K562 (cell line): Measurements from ENCODE around the gene ATOH1. TPM values are rescaled to one million over a fixed set of nuclear protein-coding genes. Genes with fewer than 3 reads are reported as not detected.

Source experiments
- NFIC ChIP-seq: fragments of 450-650 bp; IDR thresholded peaks from 2 replicates; pipeline ENCODE4 v1.6.1; 2017; ENCODE audit warnings: mild to moderate bottlenecking, inconsistent platforms
- polyA plus RNA-seq, 8 experiments: library from polyadenylated mRNA; depleted of rRNA in 4 of 8; stranded (reverse) in 5 of 8; unstranded in 3 of 8; fragments of >200 nt; fragmentation: Nextera tagmentation in 2 of 8; fragmentation: Illumina TruSeq in 1 of 8; extraction: Ambion mirVana in 2 of 8; extraction: Trizol in 1 of 8; gene quantifications; 2 replicates each; pipeline versions ENCODE4 v1.2.1 to v1.2.3, GENCODE V29; 2011 to 2014; ENCODE audit warnings: inconsistent platforms in 1 of 8, missing spikeins in 1 of 8
- total RNA-seq, 7 experiments: library from RNA; depleted of rRNA in 6 of 7; stranded (reverse); fragments of >200 nt in 6 of 7; fragmentation: Illumina TruSeq in 2 of 7; extraction: Trizol in 2 of 7; gene quantifications; 2 replicates each; pipeline versions ENCODE4 v1.2.1 to v1.2.3, GENCODE V29; 2011 to 2021; ENCODE audit warnings: low replicate concordance in 1 of 7
- TF ChIP-seq, protein P1 (sequence below), 2 experiments: fragments of 450-650 bp in 1 of 2; sonication (generic) in 1 of 2; formaldehyde crosslinking in 1 of 2; IDR thresholded peaks; 2 replicates each; pipeline versions ENCODE4 v1.7.1 to v1.9.0; 2016 to 2022; ENCODE audit warnings: inconsistent platforms in 1 of 2, mild to moderate bottlenecking in 1 of 2, missing genetic modification reagents in 1 of 2

Gene ATOH1
- total and polyA plus RNA-seq, 9 of the 15 experiments (the other 6 are each of a cell fraction or from before 2014, with no cell fraction given): not detected

- TF ChIP-seq, protein P1, sequence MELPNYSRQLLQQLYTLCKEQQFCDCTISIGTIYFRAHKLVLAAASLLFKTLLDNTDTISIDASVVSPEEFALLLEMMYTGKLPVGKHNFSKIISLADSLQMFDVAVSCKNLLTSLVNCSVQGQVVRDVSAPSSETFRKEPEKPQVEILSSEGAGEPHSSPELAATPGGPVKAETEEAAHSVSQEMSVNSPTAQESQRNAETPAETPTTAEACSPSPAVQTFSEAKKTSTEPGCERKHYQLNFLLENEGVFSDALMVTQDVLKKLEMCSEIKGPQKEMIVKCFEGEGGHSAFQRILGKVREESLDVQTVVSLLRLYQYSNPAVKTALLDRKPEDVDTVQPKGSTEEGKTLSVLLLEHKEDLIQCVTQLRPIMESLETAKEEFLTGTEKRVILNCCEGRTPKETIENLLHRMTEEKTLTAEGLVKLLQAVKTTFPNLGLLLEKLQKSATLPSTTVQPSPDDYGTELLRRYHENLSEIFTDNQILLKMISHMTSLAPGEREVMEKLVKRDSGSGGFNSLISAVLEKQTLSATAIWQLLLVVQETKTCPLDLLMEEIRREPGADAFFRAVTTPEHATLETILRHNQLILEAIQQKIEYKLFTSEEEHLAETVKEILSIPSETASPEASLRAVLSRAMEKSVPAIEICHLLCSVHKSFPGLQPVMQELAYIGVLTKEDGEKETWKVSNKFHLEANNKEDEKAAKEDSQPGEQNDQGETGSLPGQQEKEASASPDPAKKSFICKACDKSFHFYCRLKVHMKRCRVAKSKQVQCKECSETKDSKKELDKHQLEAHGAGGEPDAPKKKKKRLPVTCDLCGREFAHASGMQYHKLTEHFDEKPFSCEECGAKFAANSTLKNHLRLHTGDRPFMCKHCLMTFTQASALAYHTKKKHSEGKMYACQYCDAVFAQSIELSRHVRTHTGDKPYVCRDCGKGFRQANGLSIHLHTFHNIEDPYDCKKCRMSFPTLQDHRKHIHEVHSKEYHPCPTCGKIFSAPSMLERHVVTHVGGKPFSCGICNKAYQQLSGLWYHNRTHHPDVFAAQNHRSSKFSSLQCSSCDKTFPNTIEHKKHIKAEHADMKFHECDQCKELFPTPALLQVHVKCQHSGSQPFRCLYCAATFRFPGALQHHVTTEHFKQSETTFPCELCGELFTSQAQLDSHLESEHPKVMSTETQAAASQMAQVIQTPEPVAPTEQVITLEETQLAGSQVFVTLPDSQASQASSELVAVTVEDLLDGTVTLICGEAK (IDR thresholded peaks at IDR 0.05): no peak
- TF ChIP-seq, protein P1 (CRISPR knock-in tag; IDR thresholded peaks at IDR 0.05): no peak
- no peak for TF ChIP-seq NFIC
Observed at GRCh38 chr4:93814722-93815121, 13.8 kb upstream of the ATOH1 start (continued).
